ENCODE results near the gene EDIL3.
"Not testable (repeated sequence)": the region's sequence is repeated elsewhere in the genome, so short reads cannot be mapped to it uniquely, and the experiment has no call there.

Gene EDIL3

GRCh38 chr5:84085387-84086041 lies 299.2 kb downstream of the EDIL3 start:
- no peak for DNase-seq (ENCODE audit: extremely low read depth in 1 of 2, low read depth in 1 of 2)

GRCh38 chr5:84080908-84081307 lies 303.8 kb downstream of the EDIL3 start:
- no peak for DNase-seq (ENCODE audit: extremely low read depth in 1 of 2, low read depth in 1 of 2)

- DNase-seq (ENCODE audit: extremely low read depth in 1 of 2, low read depth in 1 of 2): no peak
Measured at GRCh38 chr5:84072339-84072738, 312.3 kb downstream of the EDIL3 start.

GRCh38 chr5:84069608-84070179 lies 315.0 kb downstream of the EDIL3 start:
- DNase-seq (ENCODE audit: extremely low read depth in 1 of 2, low read depth in 1 of 2): no peak

GRCh38 chr5:84063041-84063440 lies 321.6 kb downstream of the EDIL3 start:
- DNase-seq (ENCODE audit: extremely low read depth in 1 of 2, low read depth in 1 of 2): no peak

GRCh38 chr5:84059672-84060071 lies 325.0 kb downstream of the EDIL3 start:
- DNase-seq (ENCODE audit: extremely low read depth in 1 of 2, low read depth in 1 of 2): no peak

- no peak for DNase-seq (ENCODE audit: extremely low read depth in 1 of 2, low read depth in 1 of 2)
Measured at GRCh38 chr5:84058561-84058960, 326.1 kb downstream of the EDIL3 start.

- DNase-seq (ENCODE audit: extremely low read depth in 1 of 2, low read depth in 1 of 2): no peak
Measured at GRCh38 chr5:84057211-84057610, 327.5 kb downstream of the EDIL3 start.

GRCh38 chr5:84045964-84046363 lies 338.7 kb downstream of the EDIL3 start:
- no peak for DNase-seq (ENCODE audit: extremely low read depth in 1 of 2, low read depth in 1 of 2)

GRCh38 chr5:84036842-84037241 lies 347.8 kb downstream of the EDIL3 start:
- DNase-seq (ENCODE audit: extremely low read depth in 1 of 2, low read depth in 1 of 2): no peak

- DNase-seq (ENCODE audit: extremely low read depth in 1 of 2, low read depth in 1 of 2): no peak
Measured at GRCh38 chr5:84032324-84032723, 352.4 kb downstream of the EDIL3 start.

GRCh38 chr5:84028093-84028492 lies 356.6 kb downstream of the EDIL3 start:
- DNase-seq (ENCODE audit: extremely low read depth in 1 of 2, low read depth in 1 of 2): no peak

- not testable (repeated sequence) for DNase-seq (ENCODE audit: extremely low read depth in 1 of 2, low read depth in 1 of 2)
Measured at GRCh38 chr5:84018521-84018920, 366.2 kb downstream of the EDIL3 start.

- no peak for DNase-seq (ENCODE audit: extremely low read depth in 1 of 2, low read depth in 1 of 2)
Measured at GRCh38 chr5:84017523-84018172, 367.0 kb downstream of the EDIL3 start.

GRCh38 chr5:84016085-84016484 lies 368.6 kb downstream of the EDIL3 start:
- no peak for DNase-seq (ENCODE audit: extremely low read depth in 1 of 2, low read depth in 1 of 2)

GRCh38 chr5:84014966-84015365 lies 369.7 kb downstream of the EDIL3 start:
- DNase-seq (ENCODE audit: extremely low read depth in 1 of 2, low read depth in 1 of 2): no peak

GRCh38 chr5:83993803-83994202 lies 390.9 kb downstream of the EDIL3 start:
- DNase-seq (ENCODE audit: extremely low read depth in 1 of 2, low read depth in 1 of 2): no peak

- DNase-seq (ENCODE audit: extremely low read depth in 1 of 2, low read depth in 1 of 2): no peak
Measured at GRCh38 chr5:83991566-83992224, 393.0 kb downstream of the EDIL3 start.

GRCh38 chr5:83988293-83988685 lies 396.4 kb downstream of the EDIL3 start:
- DNase-seq (ENCODE audit: extremely low read depth in 1 of 2, low read depth in 1 of 2): no peak

- DNase-seq (ENCODE audit: extremely low read depth in 1 of 2, low read depth in 1 of 2): no peak
Measured at GRCh38 chr5:83987513-83988292, 397.0 kb downstream of the EDIL3 start.

- no peak for DNase-seq (ENCODE audit: extremely low read depth in 1 of 2, low read depth in 1 of 2)
Measured at GRCh38 chr5:83983852-83984251, 400.8 kb downstream of the EDIL3 start.

Measured in activated CD8-positive, alpha-beta memory T cell treated with anti-CD3 and anti-CD28 coated beads for 1 hour (primary cell).